Measurements from ENCODE around the gene SAT2.

The SAT2 gene

GRCh38 chr17:7636163-7636562 is 8.5 kb upstream of the SAT2 start:
- H3K27me3 ChIP-seq (ENCODE audit: insufficient read depth, poor library complexity, severe bottlenecking) = no peaks in the 10 kb centered on the region
- TF ChIP-seq POLR2AphosphoS5 (IDR thresholded peaks at IDR 0.05; ENCODE audit: low read depth) = no peak
- TF ChIP-seq SPI1 (IDR thresholded peaks at IDR 0.05; ENCODE audit: borderline replicate concordance, low read depth) = no peak
- no peak for TF ChIP-seq REST (IDR thresholded peaks at IDR 0.05; ENCODE audit: insufficient replicate concordance, low read depth)
- no peak for TF ChIP-seq GABPA (IDR thresholded peaks at IDR 0.05; ENCODE audit: low read depth)
- TF ChIP-seq, protein P1, sequence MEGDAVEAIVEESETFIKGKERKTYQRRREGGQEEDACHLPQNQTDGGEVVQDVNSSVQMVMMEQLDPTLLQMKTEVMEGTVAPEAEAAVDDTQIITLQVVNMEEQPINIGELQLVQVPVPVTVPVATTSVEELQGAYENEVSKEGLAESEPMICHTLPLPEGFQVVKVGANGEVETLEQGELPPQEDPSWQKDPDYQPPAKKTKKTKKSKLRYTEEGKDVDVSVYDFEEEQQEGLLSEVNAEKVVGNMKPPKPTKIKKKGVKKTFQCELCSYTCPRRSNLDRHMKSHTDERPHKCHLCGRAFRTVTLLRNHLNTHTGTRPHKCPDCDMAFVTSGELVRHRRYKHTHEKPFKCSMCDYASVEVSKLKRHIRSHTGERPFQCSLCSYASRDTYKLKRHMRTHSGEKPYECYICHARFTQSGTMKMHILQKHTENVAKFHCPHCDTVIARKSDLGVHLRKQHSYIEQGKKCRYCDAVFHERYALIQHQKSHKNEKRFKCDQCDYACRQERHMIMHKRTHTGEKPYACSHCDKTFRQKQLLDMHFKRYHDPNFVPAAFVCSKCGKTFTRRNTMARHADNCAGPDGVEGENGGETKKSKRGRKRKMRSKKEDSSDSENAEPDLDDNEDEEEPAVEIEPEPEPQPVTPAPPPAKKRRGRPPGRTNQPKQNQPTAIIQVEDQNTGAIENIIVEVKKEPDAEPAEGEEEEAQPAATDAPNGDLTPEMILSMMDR (IDR thresholded peaks at IDR 0.05; ENCODE audit: insufficient read depth, low read length) = no peak
- DNase-seq (ENCODE audit: low read depth in 1 of 2, low spot score in 1 of 2) = no peak
- no peak overlapping the region for H3K4me3 ChIP-seq (replicated peaks; ENCODE audit: insufficient read depth, low read length)
- no peak overlapping the region for H3K27ac ChIP-seq (replicated peaks)

DNA sequence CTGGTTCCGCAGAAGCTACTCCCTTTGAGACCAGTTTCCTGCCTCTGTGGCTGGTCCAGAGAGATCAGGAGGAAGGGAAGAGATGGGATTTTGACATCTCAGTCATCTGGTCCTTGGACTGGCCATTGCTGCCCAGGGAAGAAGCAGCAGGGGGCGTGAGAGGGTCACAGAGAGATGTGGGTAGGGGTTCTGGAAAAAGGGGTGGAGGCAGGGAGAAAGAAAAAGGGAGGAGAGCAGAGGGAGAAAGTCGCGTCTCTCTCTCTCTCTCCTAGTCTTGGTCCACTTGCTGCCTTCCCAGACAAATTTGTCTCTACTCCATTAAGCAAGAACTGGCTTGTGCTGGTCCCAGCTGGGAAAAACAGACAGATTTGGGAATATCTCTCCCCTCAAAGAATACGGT is 6.8 kb upstream of the SAT2 start:
- no peak for DNase-seq (ENCODE audit: low read depth in 1 of 2, low spot score in 1 of 2)

GRCh38 chr17:7633093-7633492 is 5.5 kb upstream of the SAT2 start:
- Histone ChIP-seq H3K27ac (replicated peaks) (no peak overlapping the region), H3K4me3 (replicated peaks; ENCODE audit: insufficient read depth, low read length) (no peak overlapping the region), H3K27me3 (ENCODE audit: insufficient read depth, poor library complexity, severe bottlenecking) (no peaks in the 10 kb centered on the region)
- DNase-seq (ENCODE audit: low read depth in 1 of 2, low spot score in 1 of 2) = no peak
- no peak for TF ChIP-seq REST (IDR thresholded peaks at IDR 0.05; ENCODE audit: insufficient replicate concordance, low read depth)
- TF ChIP-seq SPI1 (IDR thresholded peaks at IDR 0.05; ENCODE audit: borderline replicate concordance, low read depth) = no peak
- TF ChIP-seq GABPA (IDR thresholded peaks at IDR 0.05; ENCODE audit: low read depth) = no peak
- no peak for TF ChIP-seq POLR2AphosphoS5 (IDR thresholded peaks at IDR 0.05; ENCODE audit: low read depth)
- TF ChIP-seq, protein P1 (IDR thresholded peaks at IDR 0.05; ENCODE audit: insufficient read depth, low read length) = no peak

More for the DNA sequence above, 6.8 kb upstream of the SAT2 start:
- TF ChIP-seq SPI1 (IDR thresholded peaks at IDR 0.05; ENCODE audit: borderline replicate concordance, low read depth) (no peak), REST (IDR thresholded peaks at IDR 0.05; ENCODE audit: insufficient replicate concordance, low read depth) (no peak), POLR2AphosphoS5 (IDR thresholded peaks at IDR 0.05; ENCODE audit: low read depth) (no peak), GABPA (IDR thresholded peaks at IDR 0.05; ENCODE audit: low read depth) (no peak)
- TF ChIP-seq, protein P1 (IDR thresholded peaks at IDR 0.05; ENCODE audit: insufficient read depth, low read length) = no peak
- no peak overlapping the region for H3K27ac ChIP-seq (replicated peaks)
- no peak overlapping the region for H3K4me3 ChIP-seq (replicated peaks; ENCODE audit: insufficient read depth, low read length)
- H3K27me3 ChIP-seq (ENCODE audit: insufficient read depth, poor library complexity, severe bottlenecking) = no peaks in the 10 kb centered on the region

All from HL-60 (cell line).